ENCODE measurements around the gene TIAM1.

TIAM1 gene

GRCh38 chr21:31265366-31266013 lies 78.6 kb downstream of the TIAM1 start:
- Histone ChIP-seq H3K79me2 (no peaks in the 10 kb centered on the region), H3K4me2 (ENCODE audit: low read length) (no peak overlapping the region), H3K27me3 (ENCODE audit: control insufficient read depth, insufficient read depth, low read length) (no peaks in the 10 kb centered on the region), H3K4me1 (no peaks in the 10 kb centered on the region), H3K4me3 (ENCODE audit: low read depth, low read length) (no peak overlapping the region), H3K27ac (no peak overlapping the region), H3K9me3 (ENCODE audit: control insufficient read depth, low read length) (no peaks in the 10 kb centered on the region), H3K9ac (no peak overlapping the region), H2AFZ (no peak overlapping the region), H3K36me3 (ENCODE audit: control insufficient read depth, insufficient read depth, low read length) (no peaks in the 10 kb centered on the region)
- TF ChIP-seq CTCF (IDR thresholded peaks at IDR 0.05) = no peak

- no peak overlapping the region for H3K4me3 ChIP-seq (ENCODE audit: low read depth, low read length)
- H3K4me2 ChIP-seq (ENCODE audit: low read length) = no peak overlapping the region
- no peaks in the 10 kb centered on the region for H3K4me1 ChIP-seq
- no peak overlapping the region for H2AFZ ChIP-seq
- no peaks in the 10 kb centered on the region for H3K9me3 ChIP-seq (ENCODE audit: control insufficient read depth, low read length)
- H3K27me3 ChIP-seq (ENCODE audit: control insufficient read depth, insufficient read depth, low read length) = no peaks in the 10 kb centered on the region
- no peak overlapping the region for H3K27ac ChIP-seq
- H3K9ac ChIP-seq = no peak overlapping the region
- H3K36me3 ChIP-seq (ENCODE audit: control insufficient read depth, insufficient read depth, low read length) = no peaks in the 10 kb centered on the region
- TF ChIP-seq CTCF (IDR thresholded peaks at IDR 0.05) = no peak
- no peaks in the 10 kb centered on the region for H3K79me2 ChIP-seq
Observed at GRCh38 chr21:31264574-31264973, 79.5 kb downstream of the TIAM1 start.

- Histone ChIP-seq H3K27me3 (ENCODE audit: control insufficient read depth, insufficient read depth, low read length) (no peaks in the 10 kb centered on the region), H3K9me3 (ENCODE audit: control insufficient read depth, low read length) (no peaks in the 10 kb centered on the region), H3K36me3 (ENCODE audit: control insufficient read depth, insufficient read depth, low read length) (no peaks in the 10 kb centered on the region), H3K9ac (no peak overlapping the region), H3K79me2 (no peaks in the 10 kb centered on the region), H3K4me1 (no peaks in the 10 kb centered on the region), H3K4me3 (ENCODE audit: low read depth, low read length) (no peak overlapping the region), H3K4me2 (ENCODE audit: low read length) (no peak overlapping the region), H2AFZ (no peak overlapping the region), H3K27ac (no peak overlapping the region)
- no peak for TF ChIP-seq CTCF (IDR thresholded peaks at IDR 0.05)
Observed at GRCh38 chr21:31262728-31263127, 81.3 kb downstream of the TIAM1 start.

GRCh38 chr21:31261759-31262158 lies 82.3 kb downstream of the TIAM1 start:
- Histone ChIP-seq H3K79me2 (no peaks in the 10 kb centered on the region), H3K4me1 (no peaks in the 10 kb centered on the region), H3K27me3 (ENCODE audit: control insufficient read depth, insufficient read depth, low read length) (no peaks in the 10 kb centered on the region), H3K4me2 (ENCODE audit: low read length) (no peak overlapping the region), H3K36me3 (ENCODE audit: control insufficient read depth, insufficient read depth, low read length) (no peaks in the 10 kb centered on the region), H3K9me3 (ENCODE audit: control insufficient read depth, low read length) (no peaks in the 10 kb centered on the region), H2AFZ (no peak overlapping the region), H3K27ac (no peak overlapping the region), H3K4me3 (ENCODE audit: low read depth, low read length) (no peak overlapping the region), H3K9ac (no peak overlapping the region)
- no peak for TF ChIP-seq CTCF (IDR thresholded peaks at IDR 0.05)

GRCh38 chr21:31260790-31261189 lies 83.3 kb downstream of the TIAM1 start:
- Histone ChIP-seq H3K4me3 (ENCODE audit: low read depth, low read length) (no peak overlapping the region), H2AFZ (no peak overlapping the region), H3K9ac (no peak overlapping the region), H3K79me2 (no peaks in the 10 kb centered on the region), H3K4me2 (ENCODE audit: low read length) (no peak overlapping the region), H3K4me1 (no peaks in the 10 kb centered on the region), H3K27me3 (ENCODE audit: control insufficient read depth, insufficient read depth, low read length) (no peaks in the 10 kb centered on the region), H3K36me3 (ENCODE audit: control insufficient read depth, insufficient read depth, low read length) (no peaks in the 10 kb centered on the region), H3K27ac (no peak overlapping the region), H3K9me3 (ENCODE audit: control insufficient read depth, low read length) (no peaks in the 10 kb centered on the region)
- no peak for TF ChIP-seq CTCF (IDR thresholded peaks at IDR 0.05)
